COLO829 (cell line): Measurements from ENCODE around the gene CDC42BPG.

Experiments used
- DNase-seq: peaks from one replicate; pipeline ENCODE4 v3.0.0; 2012; ENCODE audit warnings: low spot score

The CDC42BPG gene

GRCh38 chr11:64804346-64805210, 39.9 kb downstream of the CDC42BPG start:
- DNase-seq = no peak

GRCh38 chr11:64803846-64804345, 40.6 kb downstream of the CDC42BPG start:
- no peak for DNase-seq

DNA sequence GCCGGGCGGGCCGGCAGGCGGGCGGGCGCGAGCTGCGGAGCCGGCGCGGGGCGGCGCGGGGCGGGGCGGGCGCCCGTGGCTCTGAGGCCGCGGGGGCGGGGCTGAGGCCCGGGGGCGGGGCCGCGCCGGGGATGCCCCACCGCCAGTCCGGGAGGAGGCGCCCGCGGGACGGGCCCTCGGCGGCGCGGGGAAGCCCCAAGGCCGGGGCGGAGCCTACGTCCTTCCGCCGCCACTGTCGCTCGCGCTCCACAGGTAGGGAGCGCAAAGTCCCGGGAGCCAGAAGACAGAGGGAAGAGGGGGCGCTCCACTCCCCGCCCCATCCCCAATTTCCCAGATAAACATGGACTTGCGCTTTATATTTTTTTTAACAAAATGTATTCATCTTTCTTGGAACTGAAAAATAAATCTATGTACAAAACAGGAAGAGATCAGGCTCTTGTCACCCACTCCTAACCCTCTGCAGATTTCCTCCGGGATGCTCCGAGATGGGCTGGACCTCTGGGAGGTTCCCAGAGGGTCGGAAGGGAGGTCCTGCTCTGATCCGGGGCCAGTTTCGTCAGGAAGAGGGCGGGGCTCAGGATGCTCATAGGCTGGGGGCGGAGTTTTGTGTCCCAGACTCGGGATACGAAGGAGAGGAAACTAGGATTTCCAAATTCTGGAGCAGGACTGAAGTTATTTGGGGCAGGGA, 41.2 kb downstream of the CDC42BPG start, which contains the start of gene MAP4K2:
Gene MAP4K2, minus strand, starts transcription at position 57 of the 688 bp plus-strand sequence. CDS start 65 bp downstream, outside the sequence.
- peak; percentile 84 for DNase-seq

DNA sequence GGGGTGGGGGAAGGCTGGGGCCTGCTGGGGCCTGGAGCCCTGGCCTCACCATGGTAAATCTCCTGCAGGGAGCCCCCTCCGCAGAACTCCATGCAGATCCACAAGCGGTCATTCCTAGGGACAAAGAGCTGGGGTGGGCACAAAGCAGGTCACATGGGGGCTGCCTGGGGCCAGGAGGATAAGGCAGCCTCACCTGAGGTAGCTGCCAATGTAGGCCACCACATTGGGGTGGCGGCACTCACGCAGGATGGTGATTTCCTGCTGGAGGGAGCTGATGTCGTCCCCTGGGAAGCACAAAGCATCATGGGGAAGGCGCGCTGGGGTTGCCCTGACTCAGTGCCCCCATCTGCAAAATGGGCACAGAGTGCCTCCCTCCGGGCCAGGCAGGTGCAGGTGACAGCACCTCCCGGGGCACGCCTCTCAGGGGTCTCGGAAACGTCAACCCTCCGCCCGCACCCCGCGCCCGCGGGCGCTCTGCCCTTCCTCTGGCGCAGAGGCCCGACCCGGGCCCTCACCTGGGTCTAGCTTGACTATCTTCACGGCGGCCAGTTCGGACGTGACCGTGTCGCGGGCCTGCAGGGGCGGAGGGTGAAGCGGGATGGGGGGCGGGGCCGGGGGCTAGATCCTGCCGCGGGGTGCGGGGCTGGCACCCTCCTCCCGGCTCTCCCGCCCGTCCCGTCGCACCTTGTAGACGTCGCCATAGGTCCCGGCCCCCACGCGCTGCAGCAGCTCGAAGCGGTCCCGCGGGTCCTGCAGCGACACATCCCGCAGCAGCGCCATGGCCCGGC, 41.9 kb downstream of the CDC42BPG start:
- no peak for DNase-seq

DNA sequence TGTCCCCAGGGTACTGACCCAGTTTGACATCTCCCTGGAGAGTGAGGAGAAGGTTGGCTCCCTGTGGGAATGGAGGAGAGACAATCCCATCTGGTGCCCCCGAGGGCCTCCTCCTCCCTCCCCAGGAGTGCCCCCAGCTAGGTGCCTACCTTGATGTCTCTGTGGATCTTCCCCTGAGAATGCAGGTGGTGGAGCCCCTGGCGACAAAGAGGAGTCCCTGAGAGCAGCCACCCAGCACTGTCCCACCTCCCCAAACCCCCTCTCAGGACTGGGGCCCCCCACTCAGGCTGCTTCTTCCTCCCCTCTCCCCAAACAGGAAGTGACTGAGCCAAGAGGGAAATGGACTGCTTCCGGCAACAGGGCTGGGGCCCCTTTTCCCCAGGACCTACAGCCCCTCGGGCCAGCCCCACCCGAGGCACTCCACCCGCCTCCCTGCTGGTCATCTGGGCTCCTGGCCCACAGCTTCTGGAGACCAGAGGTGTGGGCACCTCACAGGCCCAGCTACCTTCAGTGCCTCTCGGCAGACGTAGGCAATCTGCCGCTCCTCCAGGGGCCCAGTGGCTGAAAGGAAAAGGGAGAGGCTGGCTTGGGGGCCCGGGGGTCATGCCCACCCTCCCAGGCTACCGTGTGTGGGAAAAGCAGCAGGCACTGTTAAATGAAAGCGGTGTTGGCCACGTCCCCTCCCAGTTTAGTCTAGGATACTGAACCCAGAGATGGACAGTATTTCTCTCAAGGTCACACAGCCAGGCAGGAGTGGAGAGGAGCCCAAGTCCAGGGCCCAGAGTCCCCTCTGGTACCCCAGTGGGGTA, 42.7 kb downstream of the CDC42BPG start:
- no peak for DNase-seq

DNA sequence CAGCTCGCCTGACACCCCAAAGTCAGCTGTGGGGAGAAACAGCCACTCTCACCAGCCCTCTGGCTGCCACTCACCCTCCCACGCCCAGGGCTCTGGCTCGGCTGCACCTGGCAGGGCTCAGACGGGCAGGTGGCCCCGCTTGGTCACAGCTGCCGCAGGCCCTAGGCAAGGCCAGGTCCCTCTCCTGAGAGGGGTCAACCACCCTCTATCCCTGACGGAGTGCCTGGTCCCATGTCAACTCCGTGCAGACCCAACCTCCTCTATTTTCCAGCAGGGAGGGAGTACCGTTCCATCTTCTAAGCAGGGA, 43.3 kb downstream of the CDC42BPG start:
- DNase-seq = no peak

DNA sequence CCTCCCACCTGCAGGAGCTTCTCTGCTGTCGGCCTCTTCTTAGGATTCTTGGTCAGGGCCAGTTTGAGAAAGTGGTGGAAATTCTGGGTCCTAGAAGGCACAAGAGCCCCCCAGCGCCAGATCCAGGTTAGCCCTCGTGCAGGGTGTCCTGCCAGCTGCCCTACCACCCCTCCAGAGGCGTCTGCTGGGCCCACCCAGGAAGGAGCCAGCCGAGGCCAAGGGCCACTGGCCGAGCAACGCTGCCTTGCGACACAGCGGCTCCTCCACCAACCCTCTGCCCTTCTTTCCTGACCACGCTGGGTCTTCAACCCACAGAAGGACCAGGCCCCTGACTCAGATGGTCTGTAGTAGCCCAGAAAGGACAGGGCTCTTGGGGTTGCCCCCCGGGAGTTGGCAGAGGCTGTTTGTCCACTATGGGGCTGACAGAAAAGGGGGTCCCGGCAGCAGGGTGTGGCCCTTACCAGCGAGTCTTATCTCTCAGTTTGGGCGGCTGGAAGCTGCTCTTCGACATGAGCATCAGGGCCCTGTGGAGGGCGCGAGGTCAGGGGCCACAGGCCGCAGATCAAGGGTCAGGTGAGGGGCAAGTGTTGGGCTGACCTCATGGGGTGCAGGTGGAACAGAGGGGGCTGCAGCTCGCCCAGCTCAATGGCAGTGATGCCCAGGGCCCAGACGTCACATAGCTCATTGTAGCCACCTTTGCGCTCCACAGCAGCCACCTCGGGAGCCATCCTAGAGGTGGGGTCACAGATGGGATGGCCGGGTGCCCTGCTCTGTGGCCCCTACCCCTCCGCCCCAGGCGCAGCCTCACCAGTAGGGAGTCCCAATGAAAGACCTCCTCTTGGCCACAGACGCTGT, 43.9 kb downstream of the CDC42BPG start:
- no peak for DNase-seq

DNA sequence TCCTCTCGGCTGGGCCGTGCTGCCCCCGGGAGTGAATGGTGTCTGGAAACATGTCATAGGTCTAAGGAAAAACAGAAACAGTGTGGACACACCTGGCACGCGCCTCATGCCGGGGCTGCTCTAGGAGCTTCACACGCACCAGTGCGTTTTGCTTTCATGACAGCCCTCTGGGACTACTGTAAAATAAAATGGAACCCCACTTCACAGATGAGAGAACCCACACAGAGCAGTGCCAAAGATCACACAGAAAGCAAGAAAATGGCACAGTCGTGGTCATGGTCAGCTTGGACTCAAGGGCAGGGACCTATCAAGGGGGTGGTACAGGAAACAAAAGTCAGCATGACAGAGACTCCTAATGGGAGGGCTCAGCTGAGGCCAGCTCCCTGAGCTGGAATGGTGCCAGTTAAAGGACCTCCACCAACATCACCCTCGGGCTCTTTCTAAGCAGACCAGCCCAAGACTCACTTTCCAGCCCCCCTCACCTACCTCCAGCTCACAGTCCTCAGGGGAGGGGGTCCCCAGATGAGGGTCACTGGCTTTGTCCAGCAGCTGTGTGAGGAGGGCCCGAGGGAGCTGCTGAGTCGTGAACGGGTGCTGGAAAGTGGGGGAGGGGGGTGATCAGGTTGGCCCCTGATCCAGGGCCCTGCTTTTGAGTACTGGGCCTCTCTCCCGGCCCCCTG, 44.7 kb downstream of the CDC42BPG start:
- no peak for DNase-seq

DNA sequence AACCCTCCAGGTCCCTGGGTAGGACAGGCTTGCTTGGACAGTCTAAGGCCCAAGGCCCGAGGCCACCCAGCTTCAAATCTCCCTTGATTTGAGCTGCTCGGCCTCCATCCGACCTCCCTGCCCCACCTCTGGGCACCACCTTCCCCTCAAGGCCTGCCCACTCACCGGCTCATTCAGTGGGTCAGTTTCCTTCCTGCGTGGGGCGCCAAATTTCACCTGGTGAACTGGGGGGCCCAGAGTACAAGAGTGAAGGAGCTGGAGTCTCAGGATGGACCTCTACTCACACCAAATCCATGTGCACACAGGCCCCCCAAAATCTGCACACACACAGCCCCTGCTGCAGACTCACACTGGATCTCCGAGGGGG, 45.2 kb downstream of the CDC42BPG start:
- no peak for DNase-seq

DNA sequence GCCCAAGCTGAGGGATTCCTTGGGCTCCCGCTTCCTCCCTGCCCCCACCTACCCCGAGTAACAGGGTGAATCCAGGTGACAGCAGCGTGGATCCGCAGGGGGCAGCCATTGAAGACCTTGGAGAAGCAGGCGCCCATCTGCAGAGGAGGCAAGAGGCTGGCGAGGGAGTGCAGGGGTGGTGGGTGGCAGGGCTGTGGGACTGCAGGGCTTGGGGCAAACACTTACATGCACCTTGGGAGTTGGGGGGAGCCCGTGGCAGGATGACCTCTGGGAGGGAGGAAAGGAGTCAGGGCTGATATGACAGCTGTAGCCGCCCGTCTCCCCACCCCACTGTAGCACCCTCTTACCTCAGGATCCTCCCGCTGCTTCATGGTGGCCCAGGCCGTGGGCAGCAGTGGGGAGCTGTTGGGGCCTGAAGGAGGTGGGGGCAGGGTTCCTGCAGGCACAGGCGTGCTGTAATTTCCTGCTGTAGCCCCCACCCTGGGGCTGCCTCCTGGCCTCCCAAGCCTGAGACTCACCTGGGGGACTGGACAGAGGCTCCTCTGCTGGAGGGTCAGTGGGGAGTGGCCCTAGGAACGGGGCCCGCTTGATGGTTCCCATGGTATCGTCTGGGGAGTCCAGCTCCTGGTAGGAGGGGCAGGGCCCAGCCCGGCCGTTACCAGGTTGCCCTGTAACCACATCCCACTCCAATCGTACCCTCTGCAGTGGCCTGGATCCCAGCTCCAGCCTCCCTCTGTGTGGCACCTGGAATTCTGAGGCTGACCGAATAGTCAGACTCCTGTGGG, 47.5 kb downstream of the CDC42BPG start:
- no peak for DNase-seq

DNA sequence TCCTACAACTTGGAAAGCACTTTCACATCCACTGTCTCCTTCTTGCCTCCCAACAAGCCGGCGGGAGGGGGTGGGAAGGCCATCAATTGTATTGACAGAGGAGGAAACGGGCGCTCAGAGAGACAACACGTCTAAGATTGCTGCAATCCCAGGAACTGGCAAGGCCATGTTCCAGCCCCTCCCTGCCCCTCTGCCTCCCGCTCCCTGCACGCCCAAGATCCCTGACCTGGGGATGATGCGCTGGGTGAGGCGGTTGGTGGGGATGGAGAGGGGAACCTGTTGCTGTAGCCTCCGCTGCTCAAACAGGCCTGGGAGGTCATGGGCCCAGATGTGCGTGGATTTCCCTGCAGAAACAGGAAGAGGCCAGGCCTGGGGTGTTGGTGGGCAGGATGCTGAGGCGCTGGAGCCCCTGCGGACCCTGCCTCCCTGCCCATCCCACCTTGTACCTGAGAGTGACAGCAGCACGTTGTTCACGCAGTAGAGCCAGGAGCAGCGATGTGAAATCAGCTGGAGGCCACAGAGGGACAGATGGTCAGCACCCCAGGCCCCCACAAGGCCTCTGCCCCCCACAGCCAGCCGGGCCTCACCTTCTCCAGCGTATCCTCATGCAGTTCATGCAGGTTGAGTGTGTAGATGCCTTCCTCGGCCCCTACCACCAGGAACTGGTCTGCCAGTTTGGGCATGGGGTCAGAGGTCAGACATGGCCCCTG, 48.3 kb downstream of the CDC42BPG start:
- no peak for DNase-seq

DNA sequence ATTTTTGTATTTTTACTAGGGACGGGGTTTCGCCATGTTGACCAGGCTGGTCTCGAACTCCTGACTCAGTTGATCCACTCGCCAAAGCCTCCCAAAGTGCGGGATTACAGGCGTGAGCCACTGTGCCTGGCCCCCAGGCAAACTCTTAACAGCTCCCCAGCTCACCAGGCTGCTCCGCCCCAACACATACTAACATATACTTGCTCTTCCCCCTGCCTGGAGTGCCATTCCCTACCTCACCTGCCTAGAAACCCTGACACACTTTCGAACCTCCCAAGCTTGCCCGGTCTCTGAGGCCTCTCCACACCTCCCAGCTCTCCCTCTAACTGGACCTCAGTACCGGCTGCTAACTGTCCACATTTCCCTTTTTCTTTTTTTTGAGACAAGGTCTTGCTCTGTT, 49.9 kb downstream of the CDC42BPG start:
- DNase-seq = no peak

DNA sequence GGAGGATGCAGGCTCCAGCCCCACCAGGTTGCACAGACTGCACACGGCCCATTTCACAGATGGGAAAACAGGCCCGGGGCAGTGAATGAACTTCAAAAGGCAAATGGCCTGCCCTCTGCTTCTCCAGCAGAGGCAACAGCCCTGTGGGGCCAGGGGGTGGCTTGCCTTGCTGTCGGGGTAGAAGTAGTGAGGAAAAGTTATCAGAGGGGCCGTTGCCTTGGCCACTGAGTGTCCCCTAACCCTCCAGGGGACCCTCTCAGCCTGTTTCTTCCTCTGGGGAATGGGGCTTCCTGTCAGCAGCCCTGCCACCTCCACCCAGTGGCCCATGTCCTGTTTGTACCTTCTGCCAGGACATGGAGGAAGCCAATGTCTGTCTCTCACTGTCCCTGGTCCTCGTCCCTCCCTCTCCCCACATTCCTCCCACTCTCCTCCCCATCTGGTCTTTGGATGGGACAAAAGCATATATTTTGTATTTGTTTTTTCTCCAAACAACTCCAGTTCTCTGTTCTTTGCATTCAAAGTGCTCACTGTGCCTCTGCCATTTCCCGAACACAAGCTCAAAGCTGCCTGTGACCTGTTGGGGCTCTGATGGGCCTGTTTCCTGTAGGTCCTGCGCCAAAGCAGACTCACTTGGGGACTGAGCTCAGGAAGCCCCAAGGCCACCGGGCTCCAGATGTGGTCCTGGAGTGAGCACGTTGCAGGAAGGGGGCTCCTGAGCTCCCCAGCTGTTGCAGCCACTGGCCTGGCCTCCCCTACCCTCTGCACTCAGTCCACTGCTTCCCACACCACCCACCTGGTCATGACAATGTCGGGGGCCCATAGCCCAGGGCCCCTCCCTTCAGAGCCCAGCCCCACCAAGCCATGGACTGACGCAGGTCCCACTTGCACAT, 50.9 kb downstream of the CDC42BPG start:
- DNase-seq = no peak

- DNase-seq = no peak
These were observed 52.0 kb downstream of the CDC42BPG start for GRCh38 chr11:64792482-64792881.

DNA sequence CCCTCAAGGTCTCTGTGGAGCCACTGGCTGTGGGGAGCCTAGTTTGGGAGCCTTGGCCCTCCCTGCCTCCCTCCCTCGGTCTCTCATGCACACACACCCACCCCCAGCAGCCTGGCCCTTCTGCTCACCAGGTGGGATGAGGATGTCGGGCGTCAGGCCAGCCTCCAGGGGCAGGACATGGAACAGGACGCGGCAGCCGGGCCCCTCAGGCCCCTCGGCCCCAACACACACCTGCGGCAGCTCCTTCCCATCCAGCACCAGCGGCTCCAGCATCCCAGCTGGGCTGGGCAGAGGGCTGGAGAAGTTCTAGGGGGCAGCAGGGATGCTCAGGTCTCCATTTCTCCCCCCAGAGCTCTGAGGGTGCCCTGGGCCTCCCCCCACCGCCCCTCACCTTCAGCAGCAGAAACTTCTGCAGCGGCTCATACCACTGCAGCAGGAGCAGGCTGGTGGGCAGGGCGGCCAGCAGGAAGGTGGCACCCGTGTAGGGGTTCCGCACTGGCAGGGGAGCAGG, 52.6 kb downstream of the CDC42BPG start:
- no peak for DNase-seq

DNA sequence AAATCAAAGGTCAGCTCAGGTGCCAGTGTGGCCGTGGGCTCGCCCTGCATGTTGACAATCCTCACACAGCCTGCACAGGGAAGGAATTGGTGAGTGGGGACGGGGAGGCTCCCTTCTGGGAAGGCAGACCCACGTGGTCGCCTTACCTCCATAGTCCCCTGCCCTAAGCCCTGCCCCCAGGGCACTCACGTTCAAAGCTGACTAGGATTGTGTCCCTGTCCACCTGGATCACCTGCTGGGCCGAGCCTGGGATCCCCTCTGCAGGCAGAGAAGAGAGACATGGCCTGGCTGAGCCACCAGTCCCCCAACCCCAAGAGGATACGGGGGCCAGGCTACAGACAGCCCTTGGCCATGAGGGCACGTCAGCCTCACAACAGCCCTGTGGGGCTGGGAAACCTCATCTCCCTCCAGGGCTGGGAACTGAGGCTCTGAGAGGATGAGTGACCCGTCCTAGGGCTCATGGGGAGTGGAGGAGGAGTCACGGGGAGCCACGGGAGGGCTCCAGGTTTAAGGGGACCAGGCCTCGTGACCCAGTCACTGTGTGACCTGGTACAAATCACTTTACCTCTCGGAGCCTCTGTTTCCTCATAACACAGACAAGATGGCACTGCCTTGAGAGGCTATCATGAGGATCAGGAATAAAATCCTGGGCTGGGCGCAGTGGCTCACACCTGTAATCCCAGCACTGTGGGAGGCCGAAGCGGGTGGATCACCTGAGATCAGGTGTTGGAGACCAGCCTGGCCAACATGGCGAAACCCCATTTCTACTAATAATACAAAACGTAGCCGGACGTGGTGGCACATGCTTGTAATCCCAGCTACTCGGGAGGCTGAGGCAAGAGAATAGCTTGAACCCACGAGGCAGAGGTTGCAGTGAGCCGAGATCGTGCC, 54.0 kb downstream of the CDC42BPG start:
- DNase-seq = no peak
